ENCODE data around the gene CRYGS. TPM values are rescaled to one million over a fixed set of nuclear protein-coding genes. Genes with fewer than 3 reads are reported as not detected.
"Not testable (repeated sequence)": the region's sequence is repeated elsewhere in the genome, so short reads cannot be mapped to it uniquely, and the experiment has no call there.

The CRYGS gene
- total RNA-seq, 2 experiments from 2014 or later: 1.4 to 2.6 TPM

GRCh38 chr3:186589856-186590579 is 45.8 kb upstream of the CRYGS start:
- ChIA-PET POLR2A (interaction anchor here (0.6 to 3.0 kb wide), 7 partner anchors 19 to 930 kb away, joined by 3 to 11 read pairs (median 4); partner anchors contain the start of genes DNAJB11 and EIF4A2), CTCF (interaction anchor here (1.0 to 17.4 kb wide), 6 partner anchors 17 to 523 kb away, joined by 3 to 185 read pairs (median 4); no protein-coding TSS in a partner anchor)
- Mint-ChIP-seq H3K27ac (no peak overlapping the region), H3K27me3 (no peaks in the 10 kb centered on the region), H3K36me3 (ENCODE audit: low read depth) (peaks cover 5% of the 10 kb centered on the region), H3K9me3 (no peaks in the 10 kb centered on the region), H3K4me1 (ENCODE audit: low read depth) (peaks cover 20% of the 10 kb centered on the region), H3K4me3 (no peak overlapping the region)
- ATAC-seq: peak; percentile 77
- intact Hi-C loops (cut with micrococcal nuclease): no loop called here
- TF ChIP-seq CTCF (IDR thresholded peaks at IDR 0.05): no peak
- DNase-seq: no peak

- DNase-seq (no peak), ATAC-seq (no peak)
- Mint-ChIP-seq H3K36me3 (ENCODE audit: low read depth) (peaks cover 11% of the 10 kb centered on the region), H3K27ac (no peak overlapping the region), H3K9me3 (no peaks in the 10 kb centered on the region), H3K27me3 (no peaks in the 10 kb centered on the region), H3K4me1 (ENCODE audit: low read depth) (peaks cover 20% of the 10 kb centered on the region), H3K4me3 (no peak overlapping the region)
- POLR2A ChIA-PET: interaction anchor here (1.9 to 3.0 kb wide), 2 partner anchors 8 to 195 kb away, joined by 5 to 11 read pairs; partner anchors contain the start of gene EIF4A2
- CTCF ChIA-PET: interaction anchor here (1.9 to 17.4 kb wide), 3 partner anchors 22 to 232 kb away, joined by 6 to 185 read pairs (median 14); no protein-coding TSS in a partner anchor
- intact Hi-C loops (cut with micrococcal nuclease): no loop called here
- peak; percentile 19 for TF ChIP-seq CTCF (IDR thresholded peaks at IDR 0.05)
Measured at GRCh38 chr3:186589121-186589520, 44.9 kb upstream of the CRYGS start.

- ATAC-seq: peak; percentile 42
- H3K4me1 Mint-ChIP-seq (ENCODE audit: low read depth): peaks cover 20% of the 10 kb centered on the region
- intact Hi-C loops (cut with micrococcal nuclease): no loop called here
- CTCF ChIA-PET: interaction anchor here (1.9 to 17.4 kb wide), 4 partner anchors 22 to 233 kb away, joined by 6 to 185 read pairs (median 42); no protein-coding TSS in a partner anchor
- no peak overlapping the region for H3K27ac Mint-ChIP-seq
- TF ChIP-seq CTCF (IDR thresholded peaks at IDR 0.05): no peak
- DNase-seq: no peak
- POLR2A ChIA-PET: interaction anchor here (1.9 to 3.0 kb wide), 2 partner anchors 9 to 195 kb away, joined by 5 to 11 read pairs; partner anchors contain the start of gene EIF4A2
- no peaks in the 10 kb centered on the region for H3K27me3 Mint-ChIP-seq
- H3K36me3 Mint-ChIP-seq (ENCODE audit: low read depth): peaks cover 13% of the 10 kb centered on the region
- no peaks in the 10 kb centered on the region for H3K9me3 Mint-ChIP-seq
- H3K4me3 Mint-ChIP-seq: no peak overlapping the region
Measured at GRCh38 chr3:186588632-186589031, 44.5 kb upstream of the CRYGS start.

- Mint-ChIP-seq H3K27ac (no peak overlapping the region), H3K4me3 (no peak overlapping the region), H3K4me1 (ENCODE audit: low read depth) (peaks cover 20% of the 10 kb centered on the region), H3K36me3 (ENCODE audit: low read depth) (peaks cover 15% of the 10 kb centered on the region), H3K27me3 (no peaks in the 10 kb centered on the region), H3K9me3 (no peaks in the 10 kb centered on the region)
- ATAC-seq (no peak), DNase-seq (no peak)
- ChIA-PET CTCF (interaction anchor here (0.7 to 6.1 kb wide), 4 partner anchors 10 to 235 kb away, joined by 3 to 71 read pairs (median 4); no protein-coding TSS in a partner anchor), POLR2A (interaction anchor here (0.8 to 7.6 kb wide), 6 partner anchors 10 to 203 kb away, joined by 3 to 65 read pairs (median 6); partner anchors contain the start of genes DNAJB11, EIF4A2 and TBCCD1)
- no peak for TF ChIP-seq CTCF (IDR thresholded peaks at IDR 0.05)
- intact Hi-C loops (cut with micrococcal nuclease): no loop called here
Measured at GRCh38 chr3:186587183-186587582, 43.0 kb upstream of the CRYGS start.

- H3K9me3 Mint-ChIP-seq; H3K27ac Mint-ChIP-seq; DNase-seq; ATAC-seq; H3K27me3 Mint-ChIP-seq; H3K4me3 Mint-ChIP-seq; intact Hi-C loops (cut with micrococcal nuclease): not testable (repeated sequence)
- Mint-ChIP-seq H3K4me1 (ENCODE audit: low read depth) (peaks cover 20% of the 10 kb centered on the region), H3K36me3 (ENCODE audit: low read depth) (peaks cover 23% of the 10 kb centered on the region)
- ChIA-PET CTCF (interaction anchor here (1.4 to 6.1 kb wide), 3 partner anchors 8 to 29 kb away, joined by 4 to 71 read pairs (median 6); no protein-coding TSS in a partner anchor), POLR2A (interaction anchor here (1.3 to 7.6 kb wide), 4 partner anchors 11 to 238 kb away, joined by 3 to 65 read pairs (median 4); partner anchors contain the start of genes DNAJB11 and TBCCD1)
Measured at GRCh38 chr3:186586245-186586644, 42.1 kb upstream of the CRYGS start.
